ENCODE data around the gene TIAM2. TPM values are rescaled to one million over a fixed set of nuclear protein-coding genes. Genes with fewer than 3 reads are reported as not detected.

The TIAM2 gene
- total and polyA plus RNA-seq, 8 donors, result 2.0 to 9.2 (median 3.4) TPM

GRCh38 chr6:155187106-155187505, 192.0 kb downstream of the TIAM2 start:
- DNase-seq (no peak), FAIRE-seq (no peak), ATAC-seq (no peak)
- Histone ChIP-seq H3K9me3 (no peaks in the 10 kb centered on the region), H3K36me3 (no peaks in the 10 kb centered on the region), H3K4me3 (no peak overlapping the region), H3K4me1 (peaks cover 0 to 4% (median 0%) of the 10 kb centered on the region in 3 donors), H3K27me3 (no peaks in the 10 kb centered on the region), H3K27ac (peak overlapping the region in 1 of 4 donors; percentile 29)
- intact Hi-C loops (cut with DNase I), result no loop called here
- no peak for TF ChIP-seq CTCF (IDR thresholded peaks at IDR 0.05)
- WGBS, 2 donors, result 58 to 61% methylated on average over 2 of the region's 2 CpGs

GRCh38 chr6:155187994-155188706, 193.0 kb downstream of the TIAM2 start:
- no peak for TF ChIP-seq CTCF (IDR thresholded peaks at IDR 0.05)
- peaks cover 0 to 4% (median 0%) of the 10 kb centered on the region in 3 donors for H3K4me1 ChIP-seq
- ATAC-seq (peak in 3 of 4 donors; percentile 24 to 60 (median 58)), DNase-seq (no peak), FAIRE-seq (no peak)
- WGBS, 2 donors, result 77 to 80% methylated on average over 13 of the region's 13 CpGs
- no peaks in the 10 kb centered on the region for H3K36me3 ChIP-seq
- no peaks in the 10 kb centered on the region for H3K27me3 ChIP-seq
- H3K9me3 ChIP-seq, result no peaks in the 10 kb centered on the region
- H3K27ac ChIP-seq, result peak overlapping the region in 2 of 4 donors; percentile 9 to 55
- no peak overlapping the region for H3K4me3 ChIP-seq
- intact Hi-C loops (cut with DNase I), result no loop called here

GRCh38 chr6:155188707-155189496, 193.8 kb downstream of the TIAM2 start:
- intact Hi-C loops (cut with DNase I), result no loop called here
- DNase-seq (no peak), ATAC-seq (peak in 3 of 4 donors; percentile 37 to 57 (median 39)), FAIRE-seq (peak; percentile 34)
- H3K27ac ChIP-seq, result peak overlapping the region in 2 of 4 donors; percentile 9 to 55
- H3K9me3 ChIP-seq, result no peaks in the 10 kb centered on the region
- H3K36me3 ChIP-seq, result no peaks in the 10 kb centered on the region
- no peak for TF ChIP-seq CTCF (IDR thresholded peaks at IDR 0.05)
- H3K4me1 ChIP-seq, result peaks cover 0 to 4% (median 0%) of the 10 kb centered on the region in 3 donors
- 70 to 72% methylated on average over 9 of the region's 9 CpGs for WGBS, 2 donors
- no peaks in the 10 kb centered on the region for H3K27me3 ChIP-seq
- H3K4me3 ChIP-seq, result no peak overlapping the region

- H3K9me3 ChIP-seq, result no peaks in the 10 kb centered on the region
- ATAC-seq, result no peak
- no peaks in the 10 kb centered on the region for H3K36me3 ChIP-seq
- intact Hi-C loops (cut with DNase I), result no loop called here
- no peak for FAIRE-seq
- peaks cover 0 to 4% (median 0%) of the 10 kb centered on the region in 3 donors for H3K4me1 ChIP-seq
- TF ChIP-seq CTCF (IDR thresholded peaks at IDR 0.05), result no peak
- 64 to 68% methylated on average over 4 of the region's 4 CpGs for WGBS, 2 donors
- no peaks in the 10 kb centered on the region for H3K27me3 ChIP-seq
- H3K4me3 ChIP-seq, result no peak overlapping the region
- no peak overlapping the region for H3K27ac ChIP-seq
- no peak for DNase-seq
These were observed 195.6 kb downstream of the TIAM2 start for GRCh38 chr6:155190677-155191076.

Measured in pancreas (tissue), 10 donors.